Measurements from ENCODE around the gene POU2F3.

DNA sequence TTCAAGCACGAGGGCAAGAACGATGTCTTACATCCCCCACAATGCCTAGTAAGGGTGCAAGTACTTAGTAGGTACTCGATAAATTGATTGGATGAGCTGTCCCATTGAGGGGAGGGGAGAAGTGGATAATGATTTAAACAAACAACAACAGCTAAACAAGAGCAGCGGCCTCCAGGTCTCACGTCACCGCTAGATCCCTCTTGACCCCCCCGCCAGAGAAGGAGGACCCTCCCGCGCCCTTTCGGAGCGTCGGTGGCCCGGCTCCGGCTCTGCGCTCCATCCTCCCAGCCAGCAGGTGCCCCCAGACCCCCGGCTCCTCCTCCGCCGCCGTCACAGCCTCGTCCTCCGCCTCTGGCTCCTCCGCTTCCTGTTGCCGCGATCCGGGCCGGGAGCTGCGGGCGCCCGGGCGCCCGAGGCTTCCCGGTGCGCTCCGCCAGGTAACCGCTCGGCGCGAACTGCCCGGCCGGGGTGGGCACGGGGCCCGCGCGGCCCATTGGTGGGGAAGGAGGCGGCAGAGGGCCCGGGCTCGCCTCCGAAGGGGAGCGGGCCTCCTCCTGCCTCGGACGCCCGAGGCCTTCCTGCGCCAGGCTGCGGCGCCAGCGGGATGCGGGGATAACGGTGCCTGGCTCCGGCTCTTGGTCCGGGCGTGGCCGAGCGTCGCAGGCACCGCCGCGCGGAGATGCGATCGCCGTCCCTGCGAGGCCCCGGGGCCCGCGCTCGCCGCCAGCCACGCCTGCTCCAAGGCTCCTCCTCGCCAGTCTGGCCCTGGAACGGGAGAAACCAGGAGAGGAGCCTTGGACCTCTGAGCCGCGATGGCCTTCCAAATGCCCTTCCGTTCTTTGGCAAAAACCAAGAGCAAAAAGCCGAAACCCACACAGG lies 85.2 kb downstream of the POU2F3 start, which contains the start of gene TLCD5:
- no peak for TF ChIP-seq CEBPB (IDR thresholded peaks at IDR 0.05)
- TF ChIP-seq YY1 (IDR thresholded peaks at IDR 0.05; ENCODE audit: low read depth), result no peak
- TF ChIP-seq TEAD4 (IDR thresholded peaks at IDR 0.05), result no peak
- TF ChIP-seq, protein P1, sequence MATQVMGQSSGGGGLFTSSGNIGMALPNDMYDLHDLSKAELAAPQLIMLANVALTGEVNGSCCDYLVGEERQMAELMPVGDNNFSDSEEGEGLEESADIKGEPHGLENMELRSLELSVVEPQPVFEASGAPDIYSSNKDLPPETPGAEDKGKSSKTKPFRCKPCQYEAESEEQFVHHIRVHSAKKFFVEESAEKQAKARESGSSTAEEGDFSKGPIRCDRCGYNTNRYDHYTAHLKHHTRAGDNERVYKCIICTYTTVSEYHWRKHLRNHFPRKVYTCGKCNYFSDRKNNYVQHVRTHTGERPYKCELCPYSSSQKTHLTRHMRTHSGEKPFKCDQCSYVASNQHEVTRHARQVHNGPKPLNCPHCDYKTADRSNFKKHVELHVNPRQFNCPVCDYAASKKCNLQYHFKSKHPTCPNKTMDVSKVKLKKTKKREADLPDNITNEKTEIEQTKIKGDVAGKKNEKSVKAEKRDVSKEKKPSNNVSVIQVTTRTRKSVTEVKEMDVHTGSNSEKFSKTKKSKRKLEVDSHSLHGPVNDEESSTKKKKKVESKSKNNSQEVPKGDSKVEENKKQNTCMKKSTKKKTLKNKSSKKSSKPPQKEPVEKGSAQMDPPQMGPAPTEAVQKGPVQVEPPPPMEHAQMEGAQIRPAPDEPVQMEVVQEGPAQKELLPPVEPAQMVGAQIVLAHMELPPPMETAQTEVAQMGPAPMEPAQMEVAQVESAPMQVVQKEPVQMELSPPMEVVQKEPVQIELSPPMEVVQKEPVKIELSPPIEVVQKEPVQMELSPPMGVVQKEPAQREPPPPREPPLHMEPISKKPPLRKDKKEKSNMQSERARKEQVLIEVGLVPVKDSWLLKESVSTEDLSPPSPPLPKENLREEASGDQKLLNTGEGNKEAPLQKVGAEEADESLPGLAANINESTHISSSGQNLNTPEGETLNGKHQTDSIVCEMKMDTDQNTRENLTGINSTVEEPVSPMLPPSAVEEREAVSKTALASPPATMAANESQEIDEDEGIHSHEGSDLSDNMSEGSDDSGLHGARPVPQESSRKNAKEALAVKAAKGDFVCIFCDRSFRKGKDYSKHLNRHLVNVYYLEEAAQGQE (IDR thresholded peaks at IDR 0.05; ENCODE audit: low read depth), result no peak
- no peak; the same call in 1 of the 2 replicates for TF ChIP-seq MAX (IDR thresholded peaks at IDR 0.05)
- TF ChIP-seq EGR1 (IDR thresholded peaks at IDR 0.05), result no peak
- TF ChIP-seq RAD21 (IDR thresholded peaks at IDR 0.05; ENCODE audit: low read depth), result no peak
- TF ChIP-seq ZBTB7A (IDR thresholded peaks at IDR 0.05; ENCODE audit: low read depth), result peak; percentile 80
- TF ChIP-seq NFIC (IDR thresholded peaks at IDR 0.05), result no peak
- no peak for TF ChIP-seq EP300 (IDR thresholded peaks at IDR 0.05; ENCODE audit: borderline replicate concordance)
- no peak for TF ChIP-seq USF1 (IDR thresholded peaks at IDR 0.05)
